PC-3 (cell line): ENCODE data around the gene RUBCN.

Experiments used
- EZH2 ChIP-seq: fragments of 300-600 bp; sonication (generic); IDR thresholded peaks from one replicate; pipeline ENCODE4 v1.6.1; 2017; ENCODE audit warnings: antibody characterized with exemption, mild to moderate bottlenecking, low read length; ENCODE audit not compliant: unreplicated experiment
- TF ChIP-seq, protein P1 (sequence below): fragments of 300-600 bp; sonication (generic); conservative IDR thresholded peaks from 2 replicates; pipeline ENCODE4 v1.5.1; 2017; ENCODE audit warnings: antibody characterized with exemption, low read depth, mild to moderate bottlenecking, low read length

DNA sequence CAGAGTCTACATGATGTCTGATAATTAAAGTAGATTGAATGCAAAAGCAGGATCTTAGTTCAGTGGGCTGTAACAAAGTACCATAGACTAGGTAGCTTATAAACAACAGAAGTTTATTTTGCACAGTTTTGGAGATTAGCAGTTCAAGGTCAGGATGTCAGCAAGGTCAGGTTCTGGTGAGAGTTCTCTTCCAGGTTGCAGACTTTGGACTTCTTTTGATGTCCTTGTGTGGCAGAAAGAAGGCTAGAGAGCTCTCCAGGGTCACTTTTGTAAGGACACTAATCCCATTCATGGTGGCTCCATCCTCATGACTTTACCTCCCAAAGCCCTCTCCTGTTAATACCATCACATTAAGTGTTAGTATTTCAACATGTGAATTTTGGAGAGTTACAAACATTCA, 25.1 kb upstream of the RUBCN start:
- TF ChIP-seq, protein P1, sequence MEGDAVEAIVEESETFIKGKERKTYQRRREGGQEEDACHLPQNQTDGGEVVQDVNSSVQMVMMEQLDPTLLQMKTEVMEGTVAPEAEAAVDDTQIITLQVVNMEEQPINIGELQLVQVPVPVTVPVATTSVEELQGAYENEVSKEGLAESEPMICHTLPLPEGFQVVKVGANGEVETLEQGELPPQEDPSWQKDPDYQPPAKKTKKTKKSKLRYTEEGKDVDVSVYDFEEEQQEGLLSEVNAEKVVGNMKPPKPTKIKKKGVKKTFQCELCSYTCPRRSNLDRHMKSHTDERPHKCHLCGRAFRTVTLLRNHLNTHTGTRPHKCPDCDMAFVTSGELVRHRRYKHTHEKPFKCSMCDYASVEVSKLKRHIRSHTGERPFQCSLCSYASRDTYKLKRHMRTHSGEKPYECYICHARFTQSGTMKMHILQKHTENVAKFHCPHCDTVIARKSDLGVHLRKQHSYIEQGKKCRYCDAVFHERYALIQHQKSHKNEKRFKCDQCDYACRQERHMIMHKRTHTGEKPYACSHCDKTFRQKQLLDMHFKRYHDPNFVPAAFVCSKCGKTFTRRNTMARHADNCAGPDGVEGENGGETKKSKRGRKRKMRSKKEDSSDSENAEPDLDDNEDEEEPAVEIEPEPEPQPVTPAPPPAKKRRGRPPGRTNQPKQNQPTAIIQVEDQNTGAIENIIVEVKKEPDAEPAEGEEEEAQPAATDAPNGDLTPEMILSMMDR: no peak
- no peak for TF ChIP-seq EZH2
